Activated CD4-positive, alpha-beta T cell treated with anti-CD3 and anti-CD28 coated beads, Interleukin-2, amount 10 ng/mL, durations not matched to agents 7 days and 5 days (primary cell): ENCODE data around the gene EIF5AL1. TPM values are rescaled to one million over a fixed set of nuclear protein-coding genes. Genes with fewer than 3 reads are reported as not detected.
"Not testable (repeated sequence)": the region's sequence is repeated elsewhere in the genome, so short reads cannot be mapped to it uniquely, and the experiment has no call there.

Experiments used
- CTCF ChIA-PET: fragments of 350-600 bp; sonication (Branson Sonifier 250); formaldehyde crosslinking; loops from one replicate; lab custom pipeline; 2021; ENCODE audit warnings: antibody characterized with exemption; lab: Charles Lee
- POLR2A ChIA-PET: fragments of 350-600 bp; sonication (Branson Sonifier 250); formaldehyde crosslinking; loops from one replicate; lab custom pipeline; 2021; ENCODE audit warnings: antibody characterized with exemption; lab: Charles Lee
- DNase-seq: peaks from one replicate; pipeline ENCODE4 v3.0.0-alpha.2; 2020
- H3K27ac Mint-ChIP-seq: one replicate; pipeline ENCODE4 v1.8.0; 2021; ENCODE audit warnings: mild to moderate bottlenecking, moderate library complexity, mixed read lengths
- H3K27me3 Mint-ChIP-seq: one replicate; pipeline ENCODE4 v1.8.0; 2021; ENCODE audit warnings: mixed read lengths
- H3K36me3 Mint-ChIP-seq: one replicate; pipeline ENCODE4 v1.8.0; 2021; ENCODE audit warnings: low read depth, mixed read lengths
- H3K4me1 Mint-ChIP-seq: one replicate; pipeline ENCODE4 v1.8.0; 2021; ENCODE audit warnings: mixed read lengths
- H3K4me3 Mint-ChIP-seq: one replicate; pipeline ENCODE4 v1.8.0; 2021; ENCODE audit warnings: mild to moderate bottlenecking, moderate library complexity, mixed read lengths
- H3K9me3 Mint-ChIP-seq: one replicate; pipeline ENCODE4 v1.8.0; 2021; ENCODE audit warnings: mixed read lengths
- total RNA-seq, 2 experiments: library from RNA; stranded (reverse); gene quantifications; one replicate each; pipeline ENCODE4 v1.2.3, GENCODE V29; 2021

Gene EIF5AL1
- total RNA-seq = under 1 TPM; 0.06 to 0.37 TPM

GRCh38 chr10:79511891-79512583 lies at the start of gene EIF5AL1:
TSS of gene EIF5AL1 (plus strand) at chr10:79512533. CDS start at chr10:79512650, 117 bp downstream.
- H3K4me3 Mint-ChIP-seq, H3K9me3 Mint-ChIP-seq, POLR2A ChIA-PET, H3K36me3 Mint-ChIP-seq, H3K4me1 Mint-ChIP-seq, CTCF ChIA-PET, H3K27ac Mint-ChIP-seq, DNase-seq: not testable (repeated sequence)
- H3K27me3 Mint-ChIP-seq = peaks cover 20% of the 10 kb centered on the region

GRCh38 chr10:79463578-79464496 lies 48.5 kb upstream of the EIF5AL1 start:
- no peaks in the 10 kb centered on the region for H3K36me3 Mint-ChIP-seq
- H3K27ac Mint-ChIP-seq = no peak overlapping the region
- peaks cover 2% of the 10 kb centered on the region for H3K27me3 Mint-ChIP-seq
- no peaks in the 10 kb centered on the region for H3K4me1 Mint-ChIP-seq
- CTCF ChIA-PET = interaction anchor here (0.6 kb wide), 1 partner anchor 105 kb away, joined by 3 read pairs; no protein-coding TSS in a partner anchor
- no peaks in the 10 kb centered on the region for H3K9me3 Mint-ChIP-seq
- POLR2A ChIA-PET = no interaction called here
- DNase-seq = no peak
- H3K4me3 Mint-ChIP-seq = no peak overlapping the region

- CTCF ChIA-PET = no interaction called here
- no peaks in the 10 kb centered on the region for H3K9me3 Mint-ChIP-seq
- peaks cover 2% of the 10 kb centered on the region for H3K27me3 Mint-ChIP-seq
- H3K36me3 Mint-ChIP-seq = no peaks in the 10 kb centered on the region
- POLR2A ChIA-PET = no interaction called here
- DNase-seq = no peak
- no peaks in the 10 kb centered on the region for H3K4me1 Mint-ChIP-seq
- H3K4me3 Mint-ChIP-seq = no peak overlapping the region
- no peak overlapping the region for H3K27ac Mint-ChIP-seq
Measured at GRCh38 chr10:79465341-79465740, 47.0 kb upstream of the EIF5AL1 start.

GRCh38 chr10:79468015-79468560 lies 44.2 kb upstream of the EIF5AL1 start:
- CTCF ChIA-PET = interaction anchor here (0.7 to 2.1 kb wide), 13 partner anchors 8 to 175 kb away, joined by 3 to 11 read pairs (median 4); no protein-coding TSS in a partner anchor
- H3K27me3 Mint-ChIP-seq = peaks cover 3% of the 10 kb centered on the region
- H3K27ac Mint-ChIP-seq = no peak overlapping the region
- POLR2A ChIA-PET = interaction anchor here (0.7 kb wide), 1 partner anchor 173 kb away, joined by 3 read pairs; no protein-coding TSS in a partner anchor
- H3K4me1 Mint-ChIP-seq = no peaks in the 10 kb centered on the region
- no peak for DNase-seq
- H3K9me3 Mint-ChIP-seq = no peaks in the 10 kb centered on the region
- no peaks in the 10 kb centered on the region for H3K36me3 Mint-ChIP-seq
- no peak overlapping the region for H3K4me3 Mint-ChIP-seq

GRCh38 chr10:79468841-79469585 lies 43.3 kb upstream of the EIF5AL1 start:
- H3K27me3 Mint-ChIP-seq = peaks cover 3% of the 10 kb centered on the region
- POLR2A ChIA-PET = no interaction called here
- H3K4me1 Mint-ChIP-seq = no peaks in the 10 kb centered on the region
- CTCF ChIA-PET = interaction anchor here (1.0 to 2.1 kb wide), 5 partner anchors 11 to 95 kb away, joined by 3 to 11 read pairs (median 4); no protein-coding TSS in a partner anchor
- no peak overlapping the region for H3K27ac Mint-ChIP-seq
- no peaks in the 10 kb centered on the region for H3K9me3 Mint-ChIP-seq
- DNase-seq = no peak
- H3K4me3 Mint-ChIP-seq = no peak overlapping the region
- H3K36me3 Mint-ChIP-seq = no peaks in the 10 kb centered on the region

GRCh38 chr10:79470096-79470495 lies 42.2 kb upstream of the EIF5AL1 start:
- peaks cover 5% of the 10 kb centered on the region for H3K27me3 Mint-ChIP-seq
- H3K9me3 Mint-ChIP-seq = no peaks in the 10 kb centered on the region
- H3K4me3 Mint-ChIP-seq = no peak overlapping the region
- H3K27ac Mint-ChIP-seq = no peak overlapping the region
- H3K4me1 Mint-ChIP-seq = no peaks in the 10 kb centered on the region
- no peaks in the 10 kb centered on the region for H3K36me3 Mint-ChIP-seq
- POLR2A ChIA-PET = no interaction called here
- DNase-seq = no peak
- CTCF ChIA-PET = interaction anchor here (1.2 kb wide), 1 partner anchor 13 kb away, joined by 3 read pairs; no protein-coding TSS in a partner anchor

- Mint-ChIP-seq H3K36me3 (no peaks in the 10 kb centered on the region), H3K27ac (no peak overlapping the region), H3K4me1 (no peaks in the 10 kb centered on the region), H3K27me3 (peaks cover 18% of the 10 kb centered on the region), H3K4me3 (no peak overlapping the region), H3K9me3 (no peaks in the 10 kb centered on the region)
- DNase-seq = no peak
- CTCF ChIA-PET = interaction anchor here (1.4 kb wide), 1 partner anchor 10 kb away, joined by 3 read pairs; no protein-coding TSS in a partner anchor
- POLR2A ChIA-PET = no interaction called here
Measured at GRCh38 chr10:79471776-79472175, 40.6 kb upstream of the EIF5AL1 start.

GRCh38 chr10:79472449-79472848 lies 39.9 kb upstream of the EIF5AL1 start:
- CTCF ChIA-PET = interaction anchor here (1.4 kb wide), 1 partner anchor 11 kb away, joined by 3 read pairs; no protein-coding TSS in a partner anchor
- H3K27me3 Mint-ChIP-seq = peaks cover 18% of the 10 kb centered on the region
- H3K36me3 Mint-ChIP-seq = no peaks in the 10 kb centered on the region
- H3K4me1 Mint-ChIP-seq = no peaks in the 10 kb centered on the region
- POLR2A ChIA-PET = no interaction called here
- DNase-seq = no peak
- no peak overlapping the region for H3K4me3 Mint-ChIP-seq
- H3K27ac Mint-ChIP-seq = no peak overlapping the region
- H3K9me3 Mint-ChIP-seq = no peaks in the 10 kb centered on the region

- H3K27me3 Mint-ChIP-seq = peaks cover 20% of the 10 kb centered on the region
- no peaks in the 10 kb centered on the region for H3K36me3 Mint-ChIP-seq
- H3K9me3 Mint-ChIP-seq = no peaks in the 10 kb centered on the region
- no peak for DNase-seq
- H3K27ac Mint-ChIP-seq = no peak overlapping the region
- ChIA-PET CTCF (interaction anchor here (1.4 kb wide), 1 partner anchor 11 kb away, joined by 3 read pairs; no protein-coding TSS in a partner anchor), POLR2A (no interaction called here)
- H3K4me1 Mint-ChIP-seq = no peaks in the 10 kb centered on the region
- H3K4me3 Mint-ChIP-seq = no peak overlapping the region
Measured at GRCh38 chr10:79472951-79473350, 39.4 kb upstream of the EIF5AL1 start.

GRCh38 chr10:79473496-79474095 lies 38.7 kb upstream of the EIF5AL1 start:
- no peak for DNase-seq
- Mint-ChIP-seq H3K4me1 (no peaks in the 10 kb centered on the region), H3K27ac (no peak overlapping the region), H3K27me3 (peaks cover 20% of the 10 kb centered on the region), H3K36me3 (no peaks in the 10 kb centered on the region), H3K4me3 (no peak overlapping the region), H3K9me3 (no peaks in the 10 kb centered on the region)
- ChIA-PET POLR2A (no interaction called here), CTCF (no interaction called here)

GRCh38 chr10:79475119-79475653 lies 37.1 kb upstream of the EIF5AL1 start:
- peaks cover 26% of the 10 kb centered on the region for H3K27me3 Mint-ChIP-seq
- H3K9me3 Mint-ChIP-seq = no peaks in the 10 kb centered on the region
- H3K4me3 Mint-ChIP-seq = no peak overlapping the region
- H3K4me1 Mint-ChIP-seq = no peaks in the 10 kb centered on the region
- DNase-seq = no peak
- ChIA-PET CTCF (no interaction called here), POLR2A (no interaction called here)
- no peaks in the 10 kb centered on the region for H3K36me3 Mint-ChIP-seq
- H3K27ac Mint-ChIP-seq = no peak overlapping the region
